GM12878 (cell line): Measurements from ENCODE around the gene SELENOW.
"Not testable (repeated sequence)": the region's sequence is repeated elsewhere in the genome, so short reads cannot be mapped to it uniquely, and the experiment has no call there.

ENCODE experiments used
- CBFB ChIP-seq: IDR thresholded peaks from 2 replicates; pipeline ENCODE4 v1.6.1; 2016; ENCODE audit warnings: antibody characterized with exemption, low read depth
- CHD2 ChIP-seq: IDR thresholded peaks from 2 replicates; pipeline ENCODE4 v1.6.1; 2011; ENCODE audit warnings: low read depth, low read length, improper control_type of control experiment, borderline replicate concordance
- CREM ChIP-seq: IDR thresholded peaks from 2 replicates; pipeline ENCODE4 v1.6.1; 2014; ENCODE audit warnings: antibody characterized with exemption, low read depth
- HDGF ChIP-seq: fragments of 450-650 bp; IDR thresholded peaks from 2 replicates; pipeline ENCODE4 v1.6.1; 2016; ENCODE audit warnings: antibody characterized with exemption
- POLR2A ChIP-seq: IDR thresholded peaks from 2 replicates; pipeline ENCODE4 v1.6.1; 2011; ENCODE audit warnings: low read depth, mild to moderate bottlenecking, low read length
- RAD21 ChIP-seq: IDR thresholded peaks from 2 replicates; pipeline ENCODE4 v1.6.1; 2011; ENCODE audit warnings: mild to moderate bottlenecking, low read depth, low read length, moderate library complexity; ENCODE audit not compliant: insufficient read depth
- ZBED1 ChIP-seq: IDR thresholded peaks from 2 replicates; pipeline ENCODE4 v1.6.1; 2016; ENCODE audit warnings: borderline replicate concordance
- TF ChIP-seq, protein P1 (sequence below), 3 experiments: IDR thresholded peaks in 2 of 3; conservative IDR thresholded peaks in 1 of 3; 2 replicates each; pipeline ENCODE4 v1.5.1; 2011; ENCODE audit warnings: low read depth in 3 of 3, low read length in 3 of 3, mild to moderate bottlenecking in 3 of 3, control low read depth in 2 of 3, moderate library complexity in 2 of 3, inconsistent platforms in 1 of 3, mixed read lengths in 1 of 3; ENCODE audit not compliant: control insufficient read depth in 2 of 3, insufficient read depth in 1 of 3; ENCODE audit errors: extremely low read depth in 1 of 3
- TF ChIP-seq, protein P2 (sequence below): fragments of 450-650 bp; formaldehyde crosslinking; IDR thresholded peaks from 2 replicates; pipeline ENCODE4 v1.4.0; 2022; ENCODE audit warnings: mild to moderate bottlenecking, moderate library complexity
- TF ChIP-seq, protein P3 (sequence below): IDR thresholded peaks from 2 replicates; pipeline ENCODE4 v1.6.1; 2012; ENCODE audit warnings: low read depth, low read length, improper control_type of control experiment
- TF ChIP-seq, protein P4 (sequence below): fragments of 150-350 bp; IDR thresholded peaks from 2 replicates; pipeline ENCODE4 v1.6.1; 2016; ENCODE audit warnings: low read depth, low read length

DNA sequence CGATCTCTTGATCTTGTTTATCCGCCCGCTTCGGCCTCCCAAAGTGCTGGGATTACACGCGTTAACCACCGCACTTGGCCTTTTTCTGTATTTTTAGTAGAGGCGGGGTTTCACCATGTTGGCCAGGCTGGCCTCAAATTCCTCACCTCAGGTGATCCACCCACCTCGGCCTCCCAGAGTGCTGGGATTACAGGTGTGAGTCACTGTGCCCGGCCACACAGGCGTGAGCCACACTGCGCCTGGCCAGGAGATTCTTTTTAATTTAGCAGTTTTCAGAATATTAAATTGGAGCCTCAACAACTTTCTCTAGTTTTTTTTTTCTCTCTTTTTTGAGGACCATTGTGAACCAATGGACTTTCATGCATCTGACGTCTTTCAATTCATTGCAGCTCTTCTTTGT lies 11.3 kb downstream of the SELENOW start:
- TF ChIP-seq HDGF, CBFB, POLR2A, CHD2, ZBED1, CREM, RAD21: not testable (repeated sequence)
- TF ChIP-seq, protein P1, sequence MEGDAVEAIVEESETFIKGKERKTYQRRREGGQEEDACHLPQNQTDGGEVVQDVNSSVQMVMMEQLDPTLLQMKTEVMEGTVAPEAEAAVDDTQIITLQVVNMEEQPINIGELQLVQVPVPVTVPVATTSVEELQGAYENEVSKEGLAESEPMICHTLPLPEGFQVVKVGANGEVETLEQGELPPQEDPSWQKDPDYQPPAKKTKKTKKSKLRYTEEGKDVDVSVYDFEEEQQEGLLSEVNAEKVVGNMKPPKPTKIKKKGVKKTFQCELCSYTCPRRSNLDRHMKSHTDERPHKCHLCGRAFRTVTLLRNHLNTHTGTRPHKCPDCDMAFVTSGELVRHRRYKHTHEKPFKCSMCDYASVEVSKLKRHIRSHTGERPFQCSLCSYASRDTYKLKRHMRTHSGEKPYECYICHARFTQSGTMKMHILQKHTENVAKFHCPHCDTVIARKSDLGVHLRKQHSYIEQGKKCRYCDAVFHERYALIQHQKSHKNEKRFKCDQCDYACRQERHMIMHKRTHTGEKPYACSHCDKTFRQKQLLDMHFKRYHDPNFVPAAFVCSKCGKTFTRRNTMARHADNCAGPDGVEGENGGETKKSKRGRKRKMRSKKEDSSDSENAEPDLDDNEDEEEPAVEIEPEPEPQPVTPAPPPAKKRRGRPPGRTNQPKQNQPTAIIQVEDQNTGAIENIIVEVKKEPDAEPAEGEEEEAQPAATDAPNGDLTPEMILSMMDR (IDR thresholded peaks at IDR 0.05 in 2 of 3, conservative IDR thresholded peaks at IDR 0.05 in 1 of 3; ENCODE audit: control insufficient read depth in 2 of 3, extremely low read depth in 1 of 3, insufficient read depth in 1 of 3, low read depth in 3 of 3, low read length in 3 of 3): not testable (repeated sequence)
- TF ChIP-seq, protein P2, sequence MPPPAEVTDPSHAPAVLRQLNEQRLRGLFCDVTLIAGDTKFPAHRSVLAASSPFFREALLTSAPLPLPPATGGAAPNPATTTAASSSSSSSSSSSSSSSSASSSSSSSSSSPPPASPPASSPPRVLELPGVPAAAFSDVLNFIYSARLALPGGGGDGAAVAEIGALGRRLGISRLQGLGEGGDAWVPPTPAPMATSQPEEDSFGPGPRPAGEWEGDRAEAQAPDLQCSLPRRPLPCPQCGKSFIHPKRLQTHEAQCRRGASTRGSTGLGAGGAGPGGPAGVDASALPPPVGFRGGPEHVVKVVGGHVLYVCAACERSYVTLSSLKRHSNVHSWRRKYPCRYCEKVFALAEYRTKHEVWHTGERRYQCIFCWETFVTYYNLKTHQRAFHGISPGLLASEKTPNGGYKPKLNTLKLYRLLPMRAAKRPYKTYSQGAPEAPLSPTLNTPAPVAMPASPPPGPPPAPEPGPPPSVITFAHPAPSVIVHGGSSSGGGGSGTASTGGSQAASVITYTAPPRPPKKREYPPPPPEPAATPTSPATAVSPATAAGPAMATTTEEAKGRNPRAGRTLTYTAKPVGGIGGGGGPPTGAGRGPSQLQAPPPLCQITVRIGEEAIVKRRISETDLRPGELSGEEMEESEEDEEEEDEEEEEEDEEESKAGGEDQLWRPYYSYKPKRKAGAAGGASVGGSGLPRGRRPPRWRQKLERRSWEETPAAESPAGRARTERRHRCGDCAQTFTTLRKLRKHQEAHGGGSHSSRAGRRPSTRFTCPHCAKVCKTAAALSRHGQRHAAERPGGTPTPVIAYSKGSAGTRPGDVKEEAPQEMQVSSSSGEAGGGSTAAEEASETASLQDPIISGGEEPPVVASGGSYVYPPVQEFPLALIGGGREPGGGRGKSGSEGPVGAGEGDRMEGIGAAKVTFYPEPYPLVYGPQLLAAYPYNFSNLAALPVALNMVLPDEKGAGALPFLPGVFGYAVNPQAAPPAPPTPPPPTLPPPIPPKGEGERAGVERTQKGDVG (CRISPR knock-in tag): not testable (repeated sequence)
- TF ChIP-seq, protein P3, sequence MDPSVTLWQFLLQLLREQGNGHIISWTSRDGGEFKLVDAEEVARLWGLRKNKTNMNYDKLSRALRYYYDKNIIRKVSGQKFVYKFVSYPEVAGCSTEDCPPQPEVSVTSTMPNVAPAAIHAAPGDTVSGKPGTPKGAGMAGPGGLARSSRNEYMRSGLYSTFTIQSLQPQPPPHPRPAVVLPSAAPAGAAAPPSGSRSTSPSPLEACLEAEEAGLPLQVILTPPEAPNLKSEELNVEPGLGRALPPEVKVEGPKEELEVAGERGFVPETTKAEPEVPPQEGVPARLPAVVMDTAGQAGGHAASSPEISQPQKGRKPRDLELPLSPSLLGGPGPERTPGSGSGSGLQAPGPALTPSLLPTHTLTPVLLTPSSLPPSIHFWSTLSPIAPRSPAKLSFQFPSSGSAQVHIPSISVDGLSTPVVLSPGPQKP: not testable (repeated sequence)
- TF ChIP-seq, protein P4, sequence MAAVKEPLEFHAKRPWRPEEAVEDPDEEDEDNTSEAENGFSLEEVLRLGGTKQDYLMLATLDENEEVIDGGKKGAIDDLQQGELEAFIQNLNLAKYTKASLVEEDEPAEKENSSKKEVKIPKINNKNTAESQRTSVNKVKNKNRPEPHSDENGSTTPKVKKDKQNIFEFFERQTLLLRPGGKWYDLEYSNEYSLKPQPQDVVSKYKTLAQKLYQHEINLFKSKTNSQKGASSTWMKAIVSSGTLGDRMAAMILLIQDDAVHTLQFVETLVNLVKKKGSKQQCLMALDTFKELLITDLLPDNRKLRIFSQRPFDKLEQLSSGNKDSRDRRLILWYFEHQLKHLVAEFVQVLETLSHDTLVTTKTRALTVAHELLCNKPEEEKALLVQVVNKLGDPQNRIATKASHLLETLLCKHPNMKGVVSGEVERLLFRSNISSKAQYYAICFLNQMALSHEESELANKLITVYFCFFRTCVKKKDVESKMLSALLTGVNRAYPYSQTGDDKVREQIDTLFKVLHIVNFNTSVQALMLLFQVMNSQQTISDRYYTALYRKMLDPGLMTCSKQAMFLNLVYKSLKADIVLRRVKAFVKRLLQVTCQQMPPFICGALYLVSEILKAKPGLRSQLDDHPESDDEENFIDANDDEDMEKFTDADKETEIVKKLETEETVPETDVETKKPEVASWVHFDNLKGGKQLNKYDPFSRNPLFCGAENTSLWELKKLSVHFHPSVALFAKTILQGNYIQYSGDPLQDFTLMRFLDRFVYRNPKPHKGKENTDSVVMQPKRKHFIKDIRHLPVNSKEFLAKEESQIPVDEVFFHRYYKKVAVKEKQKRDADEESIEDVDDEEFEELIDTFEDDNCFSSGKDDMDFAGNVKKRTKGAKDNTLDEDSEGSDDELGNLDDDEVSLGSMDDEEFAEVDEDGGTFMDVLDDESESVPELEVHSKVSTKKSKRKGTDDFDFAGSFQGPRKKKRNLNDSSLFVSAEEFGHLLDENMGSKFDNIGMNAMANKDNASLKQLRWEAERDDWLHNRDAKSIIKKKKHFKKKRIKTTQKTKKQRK: not testable (repeated sequence)
